AG09309 (cell line): Measurements from ENCODE around the gene HSDL1.

Experiments used
- DNase-seq: peaks from one replicate; pipeline ENCODE4 v3.0.0-alpha.2; 2010; ENCODE audit warnings: low read depth
- H3K4me3 ChIP-seq: 2 replicates; pipeline ENCODE4 v1.5.1; 2011; ENCODE audit warnings: mild to moderate bottlenecking, low read depth, low read length, moderate library complexity; ENCODE audit not compliant: control insufficient read depth
- TF ChIP-seq, protein P1 (sequence below): IDR thresholded peaks from 2 replicates; pipeline ENCODE4 v1.5.1; 2011; ENCODE audit warnings: mild to moderate bottlenecking, low read depth, low read length, inconsistent platforms; ENCODE audit not compliant: insufficient read depth, control insufficient read depth; ENCODE audit errors: missing control alignments

HSDL1 gene

DNA sequence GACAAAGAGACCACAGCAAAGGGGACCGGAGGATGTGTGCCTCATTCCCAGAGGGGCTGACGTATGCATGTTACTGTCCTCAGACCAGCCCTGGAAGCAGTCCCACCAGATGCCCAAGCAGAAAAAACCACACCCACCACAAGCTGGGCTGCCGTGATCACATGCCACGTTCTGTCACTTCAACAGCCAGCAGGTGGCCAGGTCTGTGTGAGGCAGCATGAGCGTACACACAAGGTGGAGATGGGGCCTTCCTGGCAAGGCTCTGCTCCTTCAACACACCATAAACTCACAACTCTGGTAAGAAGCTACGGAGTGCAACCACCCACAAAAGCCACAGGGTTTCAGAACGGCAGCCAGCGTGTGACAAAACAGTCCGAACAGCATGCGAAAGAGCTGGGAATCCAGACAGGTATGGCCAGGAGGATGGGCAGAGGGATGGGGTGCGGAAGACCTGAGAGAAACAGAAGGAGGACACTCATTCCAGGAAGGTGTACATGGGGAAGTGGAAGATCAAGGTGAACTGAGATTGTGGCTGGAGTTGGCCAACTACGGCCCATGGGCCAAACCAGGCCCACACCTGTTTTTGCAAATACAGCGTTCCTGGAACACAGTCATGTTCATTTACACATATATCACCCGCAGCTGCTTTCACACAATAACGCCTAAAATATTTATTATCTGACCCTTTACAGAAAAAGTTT lies 56.1 kb downstream of the HSDL1 start:
- H3K4me3 ChIP-seq, result no peak overlapping the region
- DNase-seq, result no peak
- TF ChIP-seq, protein P1, sequence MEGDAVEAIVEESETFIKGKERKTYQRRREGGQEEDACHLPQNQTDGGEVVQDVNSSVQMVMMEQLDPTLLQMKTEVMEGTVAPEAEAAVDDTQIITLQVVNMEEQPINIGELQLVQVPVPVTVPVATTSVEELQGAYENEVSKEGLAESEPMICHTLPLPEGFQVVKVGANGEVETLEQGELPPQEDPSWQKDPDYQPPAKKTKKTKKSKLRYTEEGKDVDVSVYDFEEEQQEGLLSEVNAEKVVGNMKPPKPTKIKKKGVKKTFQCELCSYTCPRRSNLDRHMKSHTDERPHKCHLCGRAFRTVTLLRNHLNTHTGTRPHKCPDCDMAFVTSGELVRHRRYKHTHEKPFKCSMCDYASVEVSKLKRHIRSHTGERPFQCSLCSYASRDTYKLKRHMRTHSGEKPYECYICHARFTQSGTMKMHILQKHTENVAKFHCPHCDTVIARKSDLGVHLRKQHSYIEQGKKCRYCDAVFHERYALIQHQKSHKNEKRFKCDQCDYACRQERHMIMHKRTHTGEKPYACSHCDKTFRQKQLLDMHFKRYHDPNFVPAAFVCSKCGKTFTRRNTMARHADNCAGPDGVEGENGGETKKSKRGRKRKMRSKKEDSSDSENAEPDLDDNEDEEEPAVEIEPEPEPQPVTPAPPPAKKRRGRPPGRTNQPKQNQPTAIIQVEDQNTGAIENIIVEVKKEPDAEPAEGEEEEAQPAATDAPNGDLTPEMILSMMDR, result no peak

- no peak for DNase-seq
- H3K4me3 ChIP-seq, result no peak overlapping the region
- TF ChIP-seq, protein P1, result no peak
These were observed 57.4 kb downstream of the HSDL1 start for GRCh38 chr16:84087466-84088151.

GRCh38 chr16:84087001-84087400 lies 58.0 kb downstream of the HSDL1 start:
- H3K4me3 ChIP-seq, result no peak overlapping the region
- no peak for DNase-seq
- TF ChIP-seq, protein P1, result no peak

- TF ChIP-seq, protein P1, result no peak
- H3K4me3 ChIP-seq, result no peak overlapping the region
- DNase-seq, result no peak
These were observed 58.6 kb downstream of the HSDL1 start for GRCh38 chr16:84086341-84086740.

GRCh38 chr16:84085773-84086172 lies 59.2 kb downstream of the HSDL1 start:
- no peak for DNase-seq
- no peak overlapping the region for H3K4me3 ChIP-seq
- TF ChIP-seq, protein P1, result no peak

- TF ChIP-seq, protein P1, result no peak
These were observed 59.7 kb downstream of the HSDL1 start for GRCh38 chr16:84085271-84085667.

More at GRCh38 chr16:84085271-84085667, 59.7 kb downstream of the HSDL1 start:
- no peak overlapping the region for H3K4me3 ChIP-seq
- DNase-seq, result no peak
